Activated T-cell treated with anti-CD3 and anti-CD28 coated beads, Interleukin-2, amount 50 U/mL, for 4 hours (primary cell): ENCODE measurements around the gene NAA60. TPM values are rescaled to one million over a fixed set of nuclear protein-coding genes. Genes with fewer than 3 reads are reported as not detected.

Experiments
- ATAC-seq, 2 donors: fragments of 200-7000 bp; cut with Tn5 transposase; one replicate each; pipeline ENCODE4 v1.10.0; 2021
- DNase-seq: peaks from one replicate; pipeline ENCODE4 v3.0.0-alpha.2; 2020
- H3K27me3 Mint-ChIP-seq: one replicate; pipeline ENCODE4 v1.8.0; 2021; ENCODE audit warnings: low read depth, mixed read lengths
- H3K36me3 Mint-ChIP-seq: one replicate; pipeline ENCODE4 v1.8.0; 2022; ENCODE audit warnings: mixed read lengths; ENCODE audit not compliant: insufficient read depth
- H3K4me1 Mint-ChIP-seq: one replicate; pipeline ENCODE4 v1.8.0; 2021; ENCODE audit warnings: low read depth, mixed read lengths
- H3K4me3 Mint-ChIP-seq: one replicate; pipeline ENCODE4 v1.8.0; 2021; ENCODE audit warnings: mild to moderate bottlenecking, moderate library complexity, mixed read lengths
- H3K9me3 Mint-ChIP-seq: one replicate; pipeline ENCODE4 v1.8.0; 2021; ENCODE audit warnings: mixed read lengths
- total RNA-seq, 3 donors: library from RNA; stranded (reverse); gene quantifications; one replicate each; pipeline ENCODE4 v1.2.1, GENCODE V29; 2021

NAA60 gene
- total RNA-seq, 3 donors from 2014 or later: 27.3 to 29.3 (median 27.8) TPM

DNA sequence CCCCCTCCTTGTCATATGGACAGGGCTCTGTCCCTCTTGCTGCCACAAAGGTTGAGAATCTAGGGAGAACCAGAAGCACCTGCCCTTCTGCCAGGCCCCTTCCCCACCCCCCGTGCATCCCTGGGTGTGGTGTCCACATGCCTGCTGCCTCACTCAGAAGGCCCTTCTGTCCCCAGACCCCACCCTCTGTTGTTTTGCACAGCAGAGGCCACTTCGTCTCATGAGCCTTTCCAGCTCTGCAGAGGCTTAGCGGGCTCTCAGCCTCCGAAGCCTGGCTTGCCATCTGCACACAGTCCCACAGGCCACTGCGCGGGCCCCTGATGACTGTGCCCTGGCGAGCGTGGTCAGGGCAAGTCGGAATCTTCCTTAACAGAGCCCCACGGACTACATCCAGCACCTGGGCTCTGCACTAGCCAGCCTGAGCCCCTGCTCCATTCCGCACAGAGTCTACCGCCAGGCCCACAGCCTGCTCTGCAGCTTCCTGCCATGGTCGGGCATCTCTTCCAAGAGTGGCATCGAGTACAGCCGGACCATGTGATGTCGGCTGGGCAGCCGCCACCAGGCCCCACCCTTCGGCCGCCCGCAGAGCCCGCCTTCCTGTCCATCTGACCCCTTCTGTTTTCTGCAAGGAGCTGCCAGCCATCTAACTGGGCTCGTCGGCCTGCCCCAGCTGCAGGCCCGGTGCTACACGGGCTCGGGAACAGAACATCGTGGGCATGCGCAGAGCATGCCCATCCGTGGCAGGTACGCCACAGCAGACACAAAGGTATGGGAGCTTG is 41.0 kb downstream of the NAA60 start:
- Mint-ChIP-seq H3K4me3 (no peak overlapping the region), H3K36me3 (peaks cover 33% of the 10 kb centered on the region), H3K9me3 (no peaks in the 10 kb centered on the region), H3K27me3 (no peaks in the 10 kb centered on the region), H3K4me1 (no peaks in the 10 kb centered on the region)
- DNase-seq (no peak), ATAC-seq (no peak)

DNA sequence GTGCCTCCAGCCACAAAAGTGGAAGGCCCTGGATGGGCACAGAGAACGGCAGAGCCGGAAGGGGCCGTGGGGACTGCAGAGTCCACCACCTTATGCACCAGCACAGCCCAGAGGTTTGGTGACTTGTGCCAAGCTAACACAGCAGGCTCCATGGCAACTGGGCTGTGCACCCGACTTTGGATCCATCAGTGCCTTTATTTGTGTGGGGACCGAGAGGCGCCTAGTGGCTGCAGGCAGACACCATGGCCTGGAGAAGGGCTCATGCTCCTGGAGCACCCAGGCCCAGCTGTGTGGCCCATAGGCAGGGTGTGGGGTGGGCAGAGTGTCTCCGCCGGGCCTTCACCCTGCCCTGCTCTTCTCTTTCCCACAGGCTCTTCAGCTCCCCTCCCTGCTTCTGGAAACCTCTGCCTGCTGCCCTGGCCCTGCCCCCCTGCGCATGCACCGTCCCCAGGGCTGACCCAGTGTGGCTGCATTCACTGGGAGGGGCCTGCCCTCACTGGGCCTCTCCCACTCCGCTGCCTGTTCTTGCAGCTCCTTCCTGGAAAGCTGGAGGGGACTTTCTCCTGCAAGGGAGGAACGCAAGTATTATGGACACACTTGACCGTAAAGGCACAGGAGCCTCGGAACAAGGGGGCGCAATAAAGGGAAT is 41.7 kb downstream of the NAA60 start:
- ATAC-seq (no peak), DNase-seq (no peak)
- Mint-ChIP-seq H3K4me1 (no peaks in the 10 kb centered on the region), H3K27me3 (no peaks in the 10 kb centered on the region), H3K9me3 (no peaks in the 10 kb centered on the region), H3K4me3 (no peak overlapping the region), H3K36me3 (peaks cover 31% of the 10 kb centered on the region)

DNA sequence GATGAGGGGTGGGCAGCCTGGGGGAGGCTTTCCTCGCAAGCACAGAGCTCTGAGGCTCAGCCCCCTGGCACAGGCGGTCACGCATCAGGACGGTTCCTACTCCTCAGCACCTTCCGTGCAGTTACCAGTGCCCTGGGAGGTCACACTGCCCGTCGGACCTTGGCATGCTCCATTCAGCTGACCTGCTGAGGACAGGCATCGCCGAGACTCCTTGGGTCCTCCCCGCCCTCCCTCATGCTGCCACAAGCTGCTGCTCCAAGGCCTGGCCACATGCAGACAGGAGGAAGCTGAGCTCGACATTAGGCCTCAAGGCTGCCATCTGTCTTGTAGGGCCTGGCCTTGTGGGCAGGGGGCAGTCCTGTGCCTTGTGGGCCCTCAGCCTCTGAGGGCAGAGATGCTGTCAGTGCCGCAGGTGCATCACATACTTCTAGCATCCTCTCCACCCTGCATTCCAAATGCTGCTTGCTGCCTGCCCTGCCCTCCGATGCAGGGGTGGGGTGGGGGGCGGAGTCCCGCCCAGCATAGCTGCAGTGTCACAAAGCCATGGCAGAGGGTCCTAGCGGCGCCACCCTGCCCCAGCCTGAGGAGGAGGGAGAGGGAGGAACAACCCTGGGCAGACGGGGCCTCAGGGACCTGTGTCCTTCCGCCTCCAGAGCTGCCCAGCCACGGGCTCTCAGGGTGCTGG is 42.5 kb downstream of the NAA60 start:
- peaks cover 29% of the 10 kb centered on the region for H3K36me3 Mint-ChIP-seq

DNA sequence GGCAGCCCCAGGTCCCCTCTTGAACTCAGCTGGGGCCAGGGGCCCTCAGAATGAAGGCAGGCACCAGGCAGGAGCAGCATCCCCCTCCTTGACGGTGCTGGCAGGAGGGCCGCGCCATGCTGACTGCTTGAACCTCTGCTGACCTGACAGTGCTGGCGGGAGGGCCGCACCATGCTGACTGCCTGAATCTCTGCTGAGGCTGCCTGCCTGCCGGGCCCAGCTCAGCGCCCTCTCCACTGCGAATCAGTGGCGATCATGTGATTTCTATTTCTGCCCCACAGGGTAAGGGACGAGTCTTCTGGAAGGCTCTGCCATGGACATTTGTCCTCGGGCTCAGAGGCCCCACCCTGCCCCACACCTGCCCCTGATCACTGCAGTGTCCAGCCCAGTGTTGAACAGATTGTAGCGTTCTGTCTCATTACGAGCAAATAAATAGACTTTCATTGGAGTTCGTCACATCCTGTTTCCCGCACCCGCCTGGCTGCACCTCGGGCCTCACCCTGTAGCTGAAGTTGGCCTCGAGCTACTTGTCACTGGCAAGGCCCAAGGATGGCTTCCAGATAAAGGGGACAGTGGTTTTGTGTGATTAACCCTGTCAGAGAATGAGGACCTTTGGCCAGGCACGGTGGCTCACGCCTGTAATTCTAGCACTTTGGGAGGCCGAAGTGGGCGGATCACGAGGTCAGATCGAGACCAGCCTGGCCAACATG is 43.2 kb downstream of the NAA60 start:
- ATAC-seq (no peak), DNase-seq (no peak)
- H3K4me1 Mint-ChIP-seq: no peaks in the 10 kb centered on the region
- no peaks in the 10 kb centered on the region for H3K9me3 Mint-ChIP-seq
- no peaks in the 10 kb centered on the region for H3K27me3 Mint-ChIP-seq
- no peak overlapping the region for H3K4me3 Mint-ChIP-seq
- H3K36me3 Mint-ChIP-seq: peaks cover 23% of the 10 kb centered on the region

More for the DNA sequence above, 42.5 kb downstream of the NAA60 start:
- DNase-seq: no peak
- Mint-ChIP-seq H3K9me3 (no peaks in the 10 kb centered on the region), H3K27me3 (no peaks in the 10 kb centered on the region), H3K4me3 (no peak overlapping the region), H3K4me1 (no peaks in the 10 kb centered on the region)
- ATAC-seq: no peak

DNA sequence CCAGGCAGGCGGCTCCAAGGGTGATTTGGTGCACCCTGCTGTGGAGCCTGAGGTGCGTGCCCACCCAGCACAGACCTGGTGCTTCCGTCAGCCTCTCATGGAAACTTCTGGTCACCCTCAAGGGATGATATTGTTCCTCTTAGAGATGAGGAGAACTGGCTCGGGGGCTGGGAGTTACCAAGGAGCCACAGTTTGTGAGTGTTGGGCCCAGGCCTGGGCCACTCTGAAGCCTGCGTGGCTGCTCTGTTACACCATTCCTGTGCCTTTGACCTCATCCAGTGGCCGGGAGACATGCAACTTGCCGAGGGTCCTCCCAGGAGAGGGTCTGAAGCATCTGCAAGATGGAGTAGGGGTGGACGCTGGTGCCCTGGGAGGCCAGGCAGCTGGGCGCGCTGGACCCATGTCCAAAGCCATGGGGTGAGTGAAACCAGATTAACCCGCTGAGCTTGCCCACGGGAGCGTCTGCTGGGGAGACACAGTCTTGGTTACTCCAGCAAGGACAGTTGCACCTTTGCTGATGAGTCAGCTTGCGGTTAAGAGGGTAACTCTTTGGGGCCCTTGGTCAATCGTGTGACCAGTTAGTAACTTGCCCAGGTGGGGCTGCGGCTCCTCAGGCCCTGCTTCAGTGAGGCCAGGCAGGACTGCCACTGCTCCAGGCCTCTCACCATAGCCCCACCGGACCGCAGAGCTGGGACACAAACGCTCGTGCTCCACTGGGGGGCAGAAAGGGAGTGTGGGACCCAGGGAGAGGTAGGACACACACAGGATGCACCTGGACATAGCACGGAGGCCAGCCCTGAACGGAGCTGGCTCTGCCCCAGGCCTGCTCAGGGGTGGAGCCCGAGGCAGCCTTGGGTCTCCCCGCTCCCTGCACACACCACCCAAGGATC is 44.3 kb downstream of the NAA60 start:
- Mint-ChIP-seq H3K4me3 (no peak overlapping the region), H3K36me3 (peaks cover 16% of the 10 kb centered on the region), H3K4me1 (no peaks in the 10 kb centered on the region), H3K9me3 (no peaks in the 10 kb centered on the region), H3K27me3 (no peaks in the 10 kb centered on the region)
- ATAC-seq: no peak
- no peak for DNase-seq

DNA sequence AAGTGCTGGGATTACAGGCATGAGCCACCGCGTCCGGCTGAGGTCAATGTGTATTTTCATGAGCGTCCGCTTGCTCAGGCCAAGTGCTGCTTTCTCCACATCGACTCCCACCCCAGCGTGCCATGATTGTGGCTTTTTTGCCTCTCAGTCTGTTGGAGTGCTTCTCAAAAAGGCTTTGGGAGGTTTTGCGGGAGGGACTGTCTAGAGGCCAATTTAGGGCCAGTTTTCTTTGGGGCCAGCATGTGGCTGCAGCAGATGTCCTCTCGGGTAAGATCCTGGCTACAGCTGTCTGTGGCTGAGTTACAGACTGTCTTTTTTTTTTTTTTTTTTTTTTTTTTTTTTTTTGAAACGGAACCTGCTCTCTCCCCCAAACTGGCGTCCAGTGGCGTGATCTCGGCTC is 45.3 kb downstream of the NAA60 start:
- ATAC-seq: no peak
- no peaks in the 10 kb centered on the region for H3K27me3 Mint-ChIP-seq
- no peaks in the 10 kb centered on the region for H3K9me3 Mint-ChIP-seq
- H3K4me3 Mint-ChIP-seq: no peak overlapping the region
- H3K4me1 Mint-ChIP-seq: no peaks in the 10 kb centered on the region
- H3K36me3 Mint-ChIP-seq: peaks cover 6% of the 10 kb centered on the region
- DNase-seq: no peak

DNA sequence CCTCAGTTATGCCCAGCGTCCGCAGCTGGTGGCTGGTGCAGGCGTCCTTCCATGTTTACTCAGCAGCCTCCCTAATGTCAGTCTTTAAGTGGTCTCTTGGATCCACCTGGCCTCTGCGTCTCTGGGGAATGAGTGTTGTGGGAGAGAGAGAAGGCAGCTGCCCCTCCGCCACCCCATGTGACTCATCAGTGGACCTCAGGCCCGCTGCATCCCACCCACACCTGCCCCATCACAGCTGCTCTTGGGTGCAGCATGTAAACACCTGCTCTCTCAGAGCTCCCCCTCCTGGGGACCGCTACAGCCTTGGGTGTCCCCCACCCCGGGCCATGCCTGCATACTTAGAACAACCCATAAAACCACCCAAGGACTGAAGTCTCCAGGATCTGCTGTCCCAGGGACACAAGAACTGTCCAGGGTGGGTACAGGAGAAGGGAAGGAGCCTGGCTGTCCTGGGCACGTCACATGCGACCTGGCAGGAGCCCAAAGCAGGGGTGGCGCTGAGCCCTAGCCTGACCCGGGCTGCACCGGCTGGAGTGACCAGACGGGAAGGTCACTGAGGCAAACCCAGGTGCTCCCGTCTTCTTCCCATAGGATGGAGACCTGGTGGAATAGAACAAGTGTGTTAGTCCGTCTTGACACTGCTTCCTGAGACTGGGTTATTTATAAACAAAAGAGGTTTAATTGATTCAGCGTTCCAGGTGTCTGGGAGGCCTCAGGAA is 47.6 kb downstream of the NAA60 start:
- ATAC-seq (no peak), DNase-seq (no peak)
- Mint-ChIP-seq H3K27me3 (no peaks in the 10 kb centered on the region), H3K4me3 (no peak overlapping the region), H3K4me1 (no peaks in the 10 kb centered on the region), H3K36me3 (peaks cover 3% of the 10 kb centered on the region), H3K9me3 (no peaks in the 10 kb centered on the region)

DNA sequence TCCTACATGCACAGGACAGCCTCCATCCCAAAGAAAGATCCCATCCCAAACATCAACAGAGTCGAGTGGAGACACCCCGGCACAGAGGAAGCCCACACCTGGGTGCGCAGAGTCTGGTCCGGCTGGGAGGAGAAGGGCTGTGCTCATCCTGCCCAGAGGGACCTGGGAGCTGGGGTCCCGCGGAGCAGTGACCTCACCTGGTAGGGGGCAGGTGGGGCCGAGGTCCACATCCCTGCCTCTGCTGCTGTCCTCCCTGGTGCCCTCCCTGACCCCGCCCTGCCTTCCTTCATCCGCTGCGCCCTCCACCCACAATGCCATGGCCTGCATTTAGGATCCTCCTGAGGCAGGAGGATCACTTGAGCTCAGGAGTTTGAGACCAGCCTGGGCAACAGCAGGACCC is 48.9 kb downstream of the NAA60 start:
- Mint-ChIP-seq H3K27me3 (no peaks in the 10 kb centered on the region), H3K4me1 (no peaks in the 10 kb centered on the region), H3K4me3 (no peak overlapping the region), H3K36me3 (no peaks in the 10 kb centered on the region), H3K9me3 (no peaks in the 10 kb centered on the region)
- ATAC-seq (no peak), DNase-seq (no peak)

DNA sequence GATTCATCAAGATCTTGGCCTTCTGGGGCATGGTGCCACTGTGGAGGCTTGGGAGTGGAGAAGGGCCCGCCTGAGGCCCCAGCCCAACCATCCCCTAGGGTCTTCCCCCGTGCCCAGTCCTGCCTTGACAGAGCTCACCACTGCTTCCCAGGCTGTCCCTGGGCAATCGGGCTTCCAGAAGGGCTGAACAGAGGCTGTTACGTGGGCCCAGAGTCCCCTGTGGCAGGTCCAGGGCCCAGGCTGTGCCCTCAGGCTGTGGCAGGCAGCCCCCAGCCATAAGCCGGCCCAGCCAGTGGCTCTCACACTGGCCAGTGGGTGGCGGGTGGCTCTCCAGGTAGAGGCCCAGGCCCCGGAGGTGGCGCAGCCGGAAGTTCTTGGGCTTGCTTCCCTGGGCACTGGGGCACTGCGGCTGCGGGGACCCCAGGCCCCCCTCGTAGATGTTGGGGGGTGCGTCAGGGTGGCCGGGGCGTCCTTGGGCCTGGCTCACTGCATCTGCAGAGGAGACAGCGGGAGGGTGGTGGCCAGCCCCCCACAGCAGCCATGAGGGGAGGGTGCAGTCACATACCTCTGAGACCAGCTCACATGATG is 51.0 kb downstream of the NAA60 start:
- Mint-ChIP-seq H3K36me3 (no peaks in the 10 kb centered on the region), H3K4me1 (peaks cover under 1% of the 10 kb centered on the region), H3K27me3 (no peaks in the 10 kb centered on the region), H3K4me3 (no peak overlapping the region), H3K9me3 (no peaks in the 10 kb centered on the region)
- DNase-seq: no peak
- ATAC-seq: no peak

DNA sequence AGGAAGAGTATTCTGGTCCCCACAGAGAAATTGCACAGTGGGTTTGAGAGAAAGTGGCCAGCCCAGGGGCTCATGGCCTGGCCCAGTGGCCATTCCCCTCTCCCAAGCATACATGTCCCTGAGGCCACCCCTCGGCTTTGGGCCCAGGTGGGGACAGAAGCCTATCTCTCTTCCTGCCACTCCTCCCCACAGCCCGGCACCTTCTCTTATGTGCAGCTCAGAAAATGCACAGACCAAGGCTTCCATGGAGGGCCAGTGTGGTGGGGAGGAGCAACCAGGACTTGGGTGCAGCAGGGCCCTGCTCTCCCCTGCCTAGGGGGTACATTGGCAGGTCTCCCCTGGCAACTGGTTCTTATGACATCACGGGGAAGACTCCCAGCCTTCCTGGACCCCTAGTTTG is 51.7 kb downstream of the NAA60 start, which contains the start of gene C16orf90:
TSS of gene C16orf90 (minus strand) at position 314 of the 400 bp plus-strand sequence. CDS start at position 246, 68 bp downstream.
- DNase-seq: no peak
- Mint-ChIP-seq H3K36me3 (no peaks in the 10 kb centered on the region), H3K4me1 (peaks cover 3% of the 10 kb centered on the region), H3K4me3 (no peak within 1 kb of the TSS), H3K9me3 (no peaks in the 10 kb centered on the region), H3K27me3 (no peaks in the 10 kb centered on the region)
- no peak for ATAC-seq

DNA sequence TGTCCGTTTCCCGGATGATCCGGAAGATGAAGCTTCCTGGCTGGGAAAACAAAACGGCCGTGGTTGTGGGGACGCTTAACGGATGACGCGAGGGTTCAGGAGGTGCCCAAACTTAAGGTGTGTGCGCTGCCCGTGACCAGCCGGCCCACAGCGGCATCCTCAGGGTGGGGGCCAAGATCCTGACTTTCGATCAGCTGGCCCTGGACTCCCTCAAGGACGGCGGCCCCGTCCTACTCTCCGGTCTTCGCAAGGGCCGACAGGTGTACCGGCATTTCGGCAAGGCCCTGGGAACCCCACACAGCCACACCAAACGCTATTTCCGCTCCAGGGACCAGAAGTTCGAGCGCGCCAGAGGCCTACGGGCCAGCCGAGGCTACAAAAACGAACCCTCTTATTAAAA is 52.9 kb downstream of the NAA60 start:
- Mint-ChIP-seq H3K4me3 (no peak overlapping the region), H3K4me1 (peaks cover 12% of the 10 kb centered on the region), H3K9me3 (no peaks in the 10 kb centered on the region), H3K27me3 (no peaks in the 10 kb centered on the region), H3K36me3 (no peaks in the 10 kb centered on the region)
- ATAC-seq: no peak
- DNase-seq: no peak

DNA sequence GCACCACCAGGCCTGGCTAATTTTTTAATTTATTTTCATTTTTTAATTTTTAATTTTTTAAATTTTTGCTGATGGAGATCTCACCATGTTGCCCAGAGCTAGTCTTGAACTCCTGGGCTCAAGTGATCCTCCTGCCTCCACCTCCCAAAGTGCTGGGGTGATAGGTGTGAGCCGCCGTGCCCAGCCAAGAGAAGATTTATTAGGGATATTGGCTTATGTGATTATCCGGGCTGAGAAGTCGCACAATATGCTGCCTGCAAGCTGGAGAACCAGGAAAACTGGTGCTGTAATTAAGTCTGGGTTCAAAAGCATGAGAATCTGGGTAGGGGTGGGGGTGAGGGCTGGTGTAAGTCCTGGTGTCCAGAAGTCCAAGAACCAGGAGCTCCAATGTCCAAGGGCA is 54.3 kb downstream of the NAA60 start:
- no peak overlapping the region for H3K4me3 Mint-ChIP-seq
- H3K9me3 Mint-ChIP-seq: no peaks in the 10 kb centered on the region
- no peaks in the 10 kb centered on the region for H3K27me3 Mint-ChIP-seq
- DNase-seq (no peak), ATAC-seq (no peak)
- peaks cover 26% of the 10 kb centered on the region for H3K4me1 Mint-ChIP-seq
- H3K36me3 Mint-ChIP-seq: no peaks in the 10 kb centered on the region

DNA sequence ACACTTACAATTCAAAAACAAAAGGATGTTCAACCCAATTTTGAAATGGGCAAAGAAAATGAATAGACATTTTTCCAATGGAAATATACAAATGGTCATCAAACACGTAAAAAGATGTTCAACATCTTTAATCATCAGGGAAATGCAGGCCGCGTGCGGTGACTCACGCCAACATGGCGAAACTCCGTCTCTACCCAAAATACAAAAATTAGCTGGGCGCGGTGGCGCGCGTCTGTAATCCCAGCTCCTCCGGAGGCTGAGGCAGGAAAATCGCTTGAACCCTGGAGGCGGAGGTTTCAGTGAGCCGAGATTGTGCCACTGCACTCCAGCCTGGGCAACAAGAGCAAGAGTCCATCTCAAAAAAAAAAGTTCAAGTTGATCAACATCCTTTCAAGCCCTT is 55.5 kb downstream of the NAA60 start:
- DNase-seq (no peak), ATAC-seq (no peak)
- no peaks in the 10 kb centered on the region for H3K9me3 Mint-ChIP-seq
- H3K4me3 Mint-ChIP-seq: no peak overlapping the region
- H3K36me3 Mint-ChIP-seq: no peaks in the 10 kb centered on the region
- H3K27me3 Mint-ChIP-seq: no peaks in the 10 kb centered on the region
- H3K4me1 Mint-ChIP-seq: peaks cover 35% of the 10 kb centered on the region
